ENCODE measurements around the gene EVA1C.

GRCh38 chr21:32482565-32483292 lies 70.2 kb downstream of the EVA1C start:
- TF ChIP-seq CTCF (IDR thresholded peaks at IDR 0.05) (no peak), POLR2A (IDR thresholded peaks at IDR 0.05) (no peak)

Measured in upper lobe of left lung (tissue), 4 donors.